ENCODE measurements around the gene PARD3. TPM values are rescaled to one million over a fixed set of nuclear protein-coding genes. Genes with fewer than 3 reads are reported as not detected.

The PARD3 gene
- total and polyA plus RNA-seq, 10 of the 15 experiments (the other 5 are each of a cell fraction or from before 2014, with no cell fraction given): 2.6 to 43.1 (median 13.9) TPM

GRCh38 chr10:34677132-34677531, 138.0 kb downstream of the PARD3 start:
- ATAC-seq: no peak
- no peaks in the 10 kb centered on the region for H3K79me2 ChIP-seq (ENCODE audit: control insufficient read depth, insufficient read depth, low read length)
- no peaks in the 10 kb centered on the region for H3K36me3 ChIP-seq (ENCODE audit: control insufficient read depth in 2 of 2, insufficient read depth in 2 of 2, low read length in 1 of 2)
- intact Hi-C loops (cut with micrococcal nuclease; ENCODE audit: unreplicated experiment): no loop called here
- H2AFZ ChIP-seq (ENCODE audit: control insufficient read depth, low read depth, low read length): no peak overlapping the region
- H3K9ac ChIP-seq (ENCODE audit: control insufficient read depth, insufficient read depth, low read length): no peak overlapping the region
- H4K20me1 ChIP-seq (ENCODE audit: control insufficient read depth, insufficient read depth): no peaks in the 10 kb centered on the region
- in situ Hi-C loops (cut with MboI): no loop called here
- ChIA-PET SMC1A (ENCODE audit: uncharacterized antibody, unreplicated experiment) (interaction anchor here (0.9 to 1.1 kb wide), 4 partner anchors 14 to 308 kb away, joined by 3 to 5 read pairs (median 4); no protein-coding TSS in a partner anchor), POLR2A (interaction anchor here (0.5 kb wide), 1 partner anchor 79 kb away, joined by 4 read pairs; no protein-coding TSS in a partner anchor), CTCF (interaction anchor here (0.9 to 1.4 kb wide), 4 partner anchors 10 to 261 kb away, joined by 3 to 6 read pairs (median 4); no protein-coding TSS in a partner anchor), RAD21 (ENCODE audit: unreplicated experiment) (interaction anchor here (1.0 to 1.7 kb wide), 2 partner anchors 49 to 64 kb away, joined by 3 to 4 read pairs; no protein-coding TSS in a partner anchor)
- no peaks in the 10 kb centered on the region for H3K27me3 ChIP-seq (replicated peaks in 1 of 2; ENCODE audit: control insufficient read depth in 2 of 2, insufficient read depth in 2 of 2, low read length in 1 of 2)
- DNase-seq (ENCODE audit: low read depth, low spot score): no peak
- TF ChIP-seq ETV6 (conservative IDR thresholded peaks at IDR 0.05 in 1 of 2, IDR thresholded peaks at IDR 0.05 in 1 of 2; ENCODE audit: borderline replicate concordance in 1 of 2, low read depth in 1 of 2): no peak
- TF ChIP-seq ZZZ3 (IDR thresholded peaks at IDR 0.05; ENCODE audit: control insufficient read depth, insufficient read length, low read depth): no peak
- no peak for TF ChIP-seq CREM (IDR thresholded peaks at IDR 0.05; ENCODE audit: low read depth)
- TF ChIP-seq ZBED1 (IDR thresholded peaks at IDR 0.05; ENCODE audit: borderline replicate concordance): no peak
- no peak for TF ChIP-seq ZNF207 (IDR thresholded peaks at IDR 0.05; ENCODE audit: borderline replicate concordance)
- TF ChIP-seq EZH2 (IDR thresholded peaks at IDR 0.05; ENCODE audit: borderline replicate concordance, control insufficient read depth, low read depth, low read length): no peak
- TF ChIP-seq FOXM1 (IDR thresholded peaks at IDR 0.05; ENCODE audit: low read depth, low read length): no peak
- TF ChIP-seq BCL3 (IDR thresholded peaks at IDR 0.05; ENCODE audit: borderline replicate concordance, insufficient read depth, low read depth, low read length, poor library complexity, severe bottlenecking): no peak
- no peak for TF ChIP-seq SIX5 (IDR thresholded peaks at IDR 0.05; ENCODE audit: low read depth, low read length, severe bottlenecking)
- TF ChIP-seq IRF3 (IDR thresholded peaks at IDR 0.05): no peak
- no peak for TF ChIP-seq TARDBP (IDR thresholded peaks at IDR 0.05; ENCODE audit: borderline replicate concordance)
- TF ChIP-seq YY1 (IDR thresholded peaks at IDR 0.05; ENCODE audit: low read depth, low read length): no peak
- TF ChIP-seq HDAC6 (IDR thresholded peaks at IDR 0.05; ENCODE audit: unreplicated experiment): no peak
- no peak for TF ChIP-seq NRF1 (conservative IDR thresholded peaks at IDR 0.05; ENCODE audit: low read depth, low read length)
- TF ChIP-seq SRF (IDR thresholded peaks at IDR 0.05; ENCODE audit: low read depth in 2 of 2, low read length in 2 of 2): no peak
- FAIRE-seq: no peak
- H3K27ac ChIP-seq (ENCODE audit: control insufficient read depth, insufficient read depth): no peak overlapping the region
- H3K4me2 ChIP-seq (ENCODE audit: control insufficient read depth, insufficient read depth): no peak overlapping the region
- H3K4me3 ChIP-seq: no peak overlapping the region
- H3K4me1 ChIP-seq (ENCODE audit: control insufficient read depth, insufficient read depth, low read length): no peaks in the 10 kb centered on the region
- no peaks in the 10 kb centered on the region for H3K9me3 ChIP-seq (replicated peaks; ENCODE audit: control insufficient read depth, insufficient read depth, low read length)
- no TSS peak for BruUV-seq (replicated peaks)

Data from GM12878 (cell line).